Lower lobe of right lung (tissue), 2 donors: ENCODE results near the gene HMGCR. TPM values are rescaled to one million over a fixed set of nuclear protein-coding genes. Genes with fewer than 3 reads are reported as not detected.

Source experiments
- ATAC-seq, 2 donors: fragments of 200-7000 bp; cut with Tn5 transposase; one replicate each; pipeline ENCODE4 v1.9.1; 2020 to 2022; ENCODE audit warnings: mild to moderate bottlenecking in 2 of 2, moderate library complexity in 2 of 2
- DNase-seq: peaks from one replicate; pipeline ENCODE4 v3.0.0-alpha.2; 2020
- H3K27ac ChIP-seq: fragments of 200-600 bp; one replicate; pipeline ENCODE4 v1.8.0; 2022
- H3K27me3 ChIP-seq: fragments of 200-600 bp; one replicate; pipeline ENCODE4 v1.8.0; 2022; ENCODE audit warnings: low read depth
- H3K36me3 ChIP-seq: fragments of 200-600 bp; one replicate; pipeline ENCODE4 v1.8.0; 2022; ENCODE audit warnings: mild to moderate bottlenecking
- H3K4me1 ChIP-seq: fragments of 200-600 bp; one replicate; pipeline ENCODE4 v1.8.0; 2022
- H3K4me3 ChIP-seq: fragments of 200-600 bp; one replicate; pipeline ENCODE4 v1.8.0; 2022; ENCODE audit warnings: mild to moderate bottlenecking
- H3K9me3 ChIP-seq: fragments of 200-600 bp; one replicate; pipeline ENCODE4 v1.8.0; 2022
- intact Hi-C: fragments of 100-400 bp; cut with DNase I; formaldehyde crosslinking; loops from one replicate; pipeline ENCODE4 v1.11.0; 2022
- total RNA-seq: library from RNA; stranded (reverse); fragmentation: NEBNext Ultra II Directional; extraction: Animal tissue kit (Norgen Biotek cat#: 25700); gene quantifications from one replicate; pipeline ENCODE4 v1.2.1, GENCODE V29; 2021
- TF ChIP-seq, protein P1 (sequence below): fragments of 200-600 bp; IDR thresholded peaks from one replicate; pipeline ENCODE4 v1.8.0; 2022; ENCODE audit warnings: antibody characterized with exemption, mild to moderate bottlenecking
- donor health status: DM: no; HTN: yes; CAD: no; lungs with severe emphysema.

The HMGCR gene
- total RNA-seq, 1 donor from 2014 or later = 83.1 TPM

GRCh38 chr5:75335952-75336614 lies 937 bp upstream of the HMGCR start:
- Histone ChIP-seq H3K4me3 (peak overlapping the region; percentile 93), H3K27ac (peak overlapping the region; percentile 92), H3K27me3 (no peaks in the 10 kb centered on the region), H3K9me3 (no peaks in the 10 kb centered on the region), H3K36me3 (no peaks in the 10 kb centered on the region), H3K4me1 (peaks cover 17% of the 10 kb centered on the region)
- TF ChIP-seq, protein P1, sequence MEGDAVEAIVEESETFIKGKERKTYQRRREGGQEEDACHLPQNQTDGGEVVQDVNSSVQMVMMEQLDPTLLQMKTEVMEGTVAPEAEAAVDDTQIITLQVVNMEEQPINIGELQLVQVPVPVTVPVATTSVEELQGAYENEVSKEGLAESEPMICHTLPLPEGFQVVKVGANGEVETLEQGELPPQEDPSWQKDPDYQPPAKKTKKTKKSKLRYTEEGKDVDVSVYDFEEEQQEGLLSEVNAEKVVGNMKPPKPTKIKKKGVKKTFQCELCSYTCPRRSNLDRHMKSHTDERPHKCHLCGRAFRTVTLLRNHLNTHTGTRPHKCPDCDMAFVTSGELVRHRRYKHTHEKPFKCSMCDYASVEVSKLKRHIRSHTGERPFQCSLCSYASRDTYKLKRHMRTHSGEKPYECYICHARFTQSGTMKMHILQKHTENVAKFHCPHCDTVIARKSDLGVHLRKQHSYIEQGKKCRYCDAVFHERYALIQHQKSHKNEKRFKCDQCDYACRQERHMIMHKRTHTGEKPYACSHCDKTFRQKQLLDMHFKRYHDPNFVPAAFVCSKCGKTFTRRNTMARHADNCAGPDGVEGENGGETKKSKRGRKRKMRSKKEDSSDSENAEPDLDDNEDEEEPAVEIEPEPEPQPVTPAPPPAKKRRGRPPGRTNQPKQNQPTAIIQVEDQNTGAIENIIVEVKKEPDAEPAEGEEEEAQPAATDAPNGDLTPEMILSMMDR = peak; percentile 44
- intact Hi-C loops = no loop called here
- DNase-seq (no peak), ATAC-seq (peak; percentile 74)

DNA sequence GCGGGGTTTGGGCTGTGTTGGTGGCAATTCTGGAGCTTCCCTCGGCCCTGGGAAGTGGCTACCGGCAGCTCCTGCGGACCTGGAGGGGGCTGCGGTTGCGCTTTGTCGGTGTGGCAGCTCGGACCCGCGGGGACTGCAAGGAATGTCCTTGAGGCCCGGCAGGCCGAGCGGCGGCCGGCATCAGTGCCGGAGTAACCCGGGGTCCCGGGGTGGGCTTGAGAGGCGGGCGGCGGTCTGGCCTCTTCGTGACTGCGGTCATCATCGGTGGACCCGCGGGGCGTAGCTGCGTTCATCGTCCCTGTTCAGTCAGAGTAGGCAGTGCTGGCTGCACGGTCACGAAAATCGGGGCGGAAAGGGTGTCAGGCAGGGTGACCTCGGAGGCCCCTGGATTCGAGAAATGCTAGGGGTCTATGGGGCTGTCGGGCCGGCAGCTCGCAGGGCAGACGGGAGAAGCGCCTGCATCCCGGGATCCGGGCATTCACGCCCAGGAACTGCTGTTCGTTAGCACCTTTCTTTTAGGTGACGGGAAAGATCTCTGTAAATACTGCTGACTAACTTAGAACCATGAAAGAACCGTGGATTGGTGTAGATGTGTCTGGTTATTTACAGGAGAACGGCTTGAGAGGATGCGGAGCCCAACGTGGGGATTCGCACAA lies 474 bp downstream of the HMGCR start:
- peak; percentile 31 to 37 for ATAC-seq
- TF ChIP-seq, protein P1 = no peak
- H3K27me3 ChIP-seq = no peaks in the 10 kb centered on the region
- no peaks in the 10 kb centered on the region for H3K36me3 ChIP-seq
- peaks cover 17% of the 10 kb centered on the region for H3K4me1 ChIP-seq
- no peak for DNase-seq
- H3K9me3 ChIP-seq = no peaks in the 10 kb centered on the region
- H3K4me3 ChIP-seq = peak overlapping the region; percentile 93
- intact Hi-C loops = no loop called here
- peak overlapping the region; percentile 92 for H3K27ac ChIP-seq

DNA sequence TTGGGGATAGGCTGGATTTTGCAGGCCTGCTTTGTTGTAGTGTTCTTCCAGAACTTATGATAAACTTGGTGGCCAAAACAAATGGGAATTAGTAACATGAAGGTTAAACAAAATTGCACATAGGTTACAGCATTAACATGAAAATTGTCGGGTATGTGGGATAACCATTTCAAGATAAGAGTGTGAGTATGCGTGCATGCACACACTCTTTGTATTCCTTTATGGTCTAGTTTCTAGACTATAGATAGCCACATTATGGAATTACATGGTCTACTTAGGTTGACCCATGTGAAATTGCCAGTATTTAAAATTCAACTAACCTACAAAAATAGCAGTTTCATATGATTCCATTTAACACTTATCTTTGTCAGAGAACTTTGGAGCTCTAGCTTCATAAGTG lies 1.4 kb downstream of the HMGCR start:
- Histone ChIP-seq H3K27ac (no peak overlapping the region), H3K4me1 (peaks cover 17% of the 10 kb centered on the region), H3K27me3 (no peaks in the 10 kb centered on the region), H3K36me3 (peaks cover 8% of the 10 kb centered on the region), H3K4me3 (peak overlapping the region; percentile 93), H3K9me3 (no peaks in the 10 kb centered on the region)
- DNase-seq = no peak
- TF ChIP-seq, protein P1 = no peak
- ATAC-seq = no peak
- intact Hi-C loops = no loop called here

- Histone ChIP-seq H3K36me3 (peaks cover 30% of the 10 kb centered on the region), H3K4me1 (peaks cover 16% of the 10 kb centered on the region), H3K27ac (no peak overlapping the region), H3K4me3 (no peak overlapping the region), H3K9me3 (no peaks in the 10 kb centered on the region), H3K27me3 (no peaks in the 10 kb centered on the region)
- intact Hi-C loops = no loop called here
- DNase-seq (no peak), ATAC-seq (no peak)
- TF ChIP-seq, protein P1 = no peak
Observed at GRCh38 chr5:75340714-75341478, 3.9 kb downstream of the HMGCR start.

GRCh38 chr5:75341934-75342333 lies 4.9 kb downstream of the HMGCR start:
- Histone ChIP-seq H3K9me3 (no peaks in the 10 kb centered on the region), H3K36me3 (peaks cover 41% of the 10 kb centered on the region), H3K27me3 (no peaks in the 10 kb centered on the region), H3K4me3 (no peak overlapping the region), H3K27ac (no peak overlapping the region), H3K4me1 (peaks cover 11% of the 10 kb centered on the region)
- TF ChIP-seq, protein P1 = no peak
- no peak for DNase-seq
- ATAC-seq = no peak
- intact Hi-C loops = no loop called here
